SK-N-SH (cell line): ENCODE results near the gene FUT7. TPM values are rescaled to one million over a fixed set of nuclear protein-coding genes. Genes with fewer than 3 reads are reported as not detected.

Experiments used
- CTCF ChIA-PET: fragments of 300-600, 350-600 bp; formaldehyde crosslinking; extraction: SDS; loops from one replicate; lab custom pipeline; 2021; lab: Yijun Ruan, JAX
- POLR2A ChIA-PET: fragments of 350-600 bp; sonication (Branson Sonifier 250); formaldehyde crosslinking; extraction: SDS; loops from one replicate; lab custom pipeline; 2020; ENCODE audit warnings: antibody characterized with exemption, inconsistent platforms; lab: Yijun Ruan, JAX
- DNase-seq: peaks from one replicate; pipeline ENCODE4 v3.0.0; 2012
- H2AFZ ChIP-seq: fragments of 200-600 bp; sonication (generic); 2 replicates; pipeline ENCODE4 v1.8.1; 2016; ENCODE audit warnings: antibody characterized with exemption, mild to moderate bottlenecking, low read depth
- H3F3A ChIP-seq: fragments of 200-600 bp; sonication (generic); replicated peaks from 2 replicates; pipeline ENCODE3; 2016; ENCODE audit warnings: antibody characterized with exemption, mild to moderate bottlenecking; ENCODE audit not compliant: insufficient read depth
- H3K27ac ChIP-seq, 2 experiments: fragments of 200-500 bp in 1 of 2; fragments of 200-600 bp in 1 of 2; sonication (Bioruptor generic) in 1 of 2; sonication (generic), shearing (Covaris generic) in 1 of 2; 2 replicates each; pipeline versions ENCODE4 v1.5.1 to v1.6.1; 2014 to 2016; ENCODE audit warnings: low read depth in 2 of 2, inconsistent platforms in 1 of 2, low read length in 1 of 2, mild to moderate bottlenecking in 1 of 2, mixed read lengths in 1 of 2
- H3K27me3 ChIP-seq: fragments of 200-600 bp; sonication (generic), shearing (Covaris generic); 2 replicates; pipeline ENCODE4 v1.6.1; 2016; ENCODE audit warnings: mixed run types; ENCODE audit not compliant: insufficient read depth
- H3K36me3 ChIP-seq, 2 experiments: fragments of 200-500 bp in 1 of 2; fragments of 200-600 bp in 1 of 2; sonication (Bioruptor generic) in 1 of 2; sonication (generic) in 1 of 2; replicated peaks in 1 of 2; 2 replicates each; pipeline versions ENCODE3 to v1.5.1; 2014 to 2016; ENCODE audit warnings: low read length in 1 of 2, mild to moderate bottlenecking in 1 of 2; ENCODE audit not compliant: insufficient read depth in 2 of 2, control insufficient read depth in 1 of 2
- H3K4me1 ChIP-seq, 2 experiments: fragments of 200-500 bp in 1 of 2; fragments of 200-600 bp in 1 of 2; sonication (Bioruptor generic) in 1 of 2; sonication (generic), shearing (Covaris generic) in 1 of 2; 2 replicates each; pipeline versions ENCODE4 v1.5.1 to v1.6.1; 2014 to 2016; ENCODE audit warnings: low read depth in 1 of 2, low read length in 1 of 2, mixed run types in 1 of 2; ENCODE audit not compliant: insufficient read depth in 2 of 2, control insufficient read depth in 1 of 2
- H3K4me2 ChIP-seq: fragments of 200-600 bp; sonication (generic), shearing (Covaris generic); 2 replicates; pipeline ENCODE4 v1.6.1; 2017; ENCODE audit warnings: mixed run types
- H3K4me3 ChIP-seq, 2 experiments: fragments of 200-500 bp in 1 of 2; fragments of 200-600 bp in 1 of 2; sonication (Bioruptor generic) in 1 of 2; sonication (generic), shearing (Covaris generic) in 1 of 2; 2 replicates each; pipeline versions ENCODE4 v1.5.1 to v1.8.1; 2014 to 2016; ENCODE audit warnings: low read depth in 2 of 2, inconsistent platforms in 1 of 2, low read length in 1 of 2, mild to moderate bottlenecking in 1 of 2, mixed read lengths in 1 of 2, moderate library complexity in 1 of 2
- H3K79me2 ChIP-seq: fragments of 200-600 bp; sonication (generic); 2 replicates; pipeline ENCODE4 v1.8.1; 2017; ENCODE audit warnings: mild to moderate bottlenecking; ENCODE audit not compliant: insufficient read depth
- H3K9ac ChIP-seq: fragments of 200-600 bp; sonication (generic); 2 replicates; pipeline ENCODE4 v1.6.1; 2017; ENCODE audit warnings: mixed run types
- H3K9me2 ChIP-seq: fragments of 200-600 bp; sonication (generic); 2 replicates; pipeline ENCODE4 v1.6.1; 2017; ENCODE audit warnings: mixed run types
- H3K9me3 ChIP-seq: fragments of 200-600 bp; sonication (generic); 2 replicates; pipeline ENCODE4 v1.6.1; 2017; ENCODE audit warnings: mixed run types, mild to moderate bottlenecking, moderate library complexity
- H4K20me1 ChIP-seq: fragments of 200-600 bp; sonication (generic); 2 replicates; pipeline ENCODE4 v1.6.1; 2017; ENCODE audit warnings: mild to moderate bottlenecking, mixed run types; ENCODE audit not compliant: insufficient read depth
- CTCF ChIP-seq: fragments of 200-600 bp; sonication (generic); IDR thresholded peaks from 2 replicates; pipeline ENCODE4 v1.6.1; 2017; ENCODE audit warnings: antibody characterized with exemption, mild to moderate bottlenecking, moderate library complexity
- FOXM1 ChIP-seq: IDR thresholded peaks from 2 replicates; pipeline ENCODE4 v1.4.0; 2012; ENCODE audit warnings: low read depth, mild to moderate bottlenecking
- GABPA ChIP-seq: IDR thresholded peaks from 2 replicates; pipeline ENCODE4 v1.4.0; 2012; ENCODE audit warnings: low read depth, mild to moderate bottlenecking
- MAX ChIP-seq: IDR thresholded peaks from 2 replicates; pipeline ENCODE4 v1.4.0; 2012; ENCODE audit warnings: low read depth
- MEF2A ChIP-seq: IDR thresholded peaks from 2 replicates; pipeline ENCODE4 v1.4.0; 2012; ENCODE audit warnings: low read depth, borderline replicate concordance
- NFIC ChIP-seq: IDR thresholded peaks from 2 replicates; pipeline ENCODE4 v1.4.0; 2012; ENCODE audit warnings: borderline replicate concordance
- PBX3 ChIP-seq: IDR thresholded peaks from 2 replicates; pipeline ENCODE4; 2012
- RAD21 ChIP-seq: IDR thresholded peaks from 2 replicates; pipeline ENCODE4 v1.6.1; 2012; ENCODE audit warnings: mild to moderate bottlenecking, low read length
- RCOR1 ChIP-seq: fragments of 150-350 bp; IDR thresholded peaks from 2 replicates; pipeline ENCODE4 v1.6.1; 2017; ENCODE audit warnings: antibody characterized with exemption, low read length
- RFX5 ChIP-seq: IDR thresholded peaks from 2 replicates; pipeline ENCODE4 v1.6.1; 2012; ENCODE audit warnings: mild to moderate bottlenecking, improper control_type of control experiment, low read length
- RXRA ChIP-seq: IDR thresholded peaks from 2 replicates; pipeline ENCODE4 v1.4.0; 2012; ENCODE audit warnings: low read depth, mild to moderate bottlenecking, borderline replicate concordance
- TCF12 ChIP-seq: IDR thresholded peaks from 2 replicates; pipeline ENCODE4 v1.4.0; 2012
- TEAD4 ChIP-seq: IDR thresholded peaks from 2 replicates; pipeline ENCODE4 v1.4.0; 2012; ENCODE audit warnings: mild to moderate bottlenecking, borderline replicate concordance; ENCODE audit not compliant: insufficient read depth
- USF1 ChIP-seq: IDR thresholded peaks from 2 replicates; pipeline ENCODE4 v1.4.0; 2012; ENCODE audit warnings: low read depth, borderline replicate concordance
- USF2 ChIP-seq: fragments of 150-350 bp; IDR thresholded peaks from 2 replicates; pipeline ENCODE4 v1.6.1; 2017; ENCODE audit warnings: antibody characterized with exemption, low read length, low read depth, borderline replicate concordance
- WGBS: methylation state at CpG from one replicate; pipeline ENCODE4 v1.1.6; 2017; ENCODE audit warnings: low lambda C conversion rate; 5-methylcytosine and 5-hydroxymethylcytosine counted together
- polyA plus RNA-seq, 3 experiments: library from polyadenylated mRNA; depleted of rRNA; stranded (reverse); fragments of >200 nt; gene quantifications; 2 replicates each; pipeline ENCODE4 v1.2.3, GENCODE V29; 2012

The FUT7 gene
- polyA plus RNA-seq, 1 of the 3 experiments (the other 2 are of a cell fraction), result not detected

- no peak overlapping the region for H3K4me2 ChIP-seq
- no peak overlapping the region for H2AFZ ChIP-seq
- no peaks in the 10 kb centered on the region for H3K9me3 ChIP-seq
- no peaks in the 10 kb centered on the region for H3K9me2 ChIP-seq
- ChIA-PET CTCF (interaction anchor here (1.4 to 1.7 kb wide), 2 partner anchors 185 to 210 kb away, joined by 3 to 5 read pairs; no protein-coding TSS in a partner anchor), POLR2A (no interaction called here)
- 0 out of 2 replicates have a peak, but pooled peaks cover 3% of the 10 kb centered on the region for H4K20me1 ChIP-seq
- peaks cover 0 to 7% of the 10 kb centered on the region in 2 experiments for H3K36me3 ChIP-seq
- H3K27me3 ChIP-seq, result no peaks in the 10 kb centered on the region
- no peak overlapping the region for H3K27ac ChIP-seq
- no peak overlapping the region for H3K9ac ChIP-seq
- TF ChIP-seq RXRA, result no peak
- TF ChIP-seq USF2, result no peak
- TF ChIP-seq RFX5, result no peak
- TF ChIP-seq MEF2A, result no peak
- no peak for TF ChIP-seq FOXM1
- no peak for TF ChIP-seq CTCF
- TF ChIP-seq MAX, result no peak
- no peak for TF ChIP-seq RCOR1
- no peak for TF ChIP-seq NFIC
- no peak for TF ChIP-seq PBX3
- TF ChIP-seq TEAD4, result no peak
- TF ChIP-seq RAD21, result no peak
- no peak for TF ChIP-seq TCF12
- no peak for TF ChIP-seq USF1
- TF ChIP-seq GABPA, result no peak
- TF ChIP-seq, all 33 proteins: peak for 0
- Histone ChIP-seq H3K79me2 (peaks cover 13% of the 10 kb centered on the region; the same call in 1 of the 2 replicates), H3F3A (no peaks in the 10 kb centered on the region), H3K4me3 (no peak overlapping the region), H3K4me1 (peaks cover 9 to 21% of the 10 kb centered on the region in 2 experiments; a peak in 3 of 4 replicates)
- no peak for DNase-seq
- WGBS, result 91% methylated on average over 18 of the region's 18 CpGs
These were observed 34.1 kb downstream of the FUT7 start for GRCh38 chr9:136997830-136998234.
